ENCODE data around the gene ATF6. TPM values are rescaled to one million over a fixed set of nuclear protein-coding genes. Genes with fewer than 3 reads are reported as not detected.

Gene ATF6
- total RNA-seq, 1 donor from 2014 or later: 22.9 TPM

DNA sequence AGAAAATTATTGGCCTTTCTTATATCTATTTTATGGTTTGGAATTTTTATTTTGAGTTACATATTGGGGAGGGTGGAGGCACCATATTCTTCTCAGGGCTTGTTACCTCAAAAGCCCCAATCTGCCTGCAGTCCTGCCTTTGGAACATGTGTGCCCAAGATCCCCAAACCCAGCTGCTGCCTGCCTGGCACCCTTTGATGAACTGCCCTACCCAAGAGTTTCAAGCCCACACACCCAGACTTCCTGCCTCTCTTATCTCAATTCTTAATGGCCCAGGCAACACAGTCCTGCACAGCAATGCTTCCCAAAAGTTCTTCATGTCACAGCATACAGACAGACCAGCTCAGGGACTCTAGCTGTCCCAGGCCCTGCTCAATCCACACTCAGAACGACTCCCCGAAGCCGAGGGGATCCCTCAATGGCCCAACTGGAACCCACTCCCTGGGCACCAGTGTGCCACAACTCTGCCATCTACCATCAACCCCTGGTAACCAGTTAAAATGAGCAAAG is 238.4 kb downstream of the ATF6 start:
- Mint-ChIP-seq H3K36me3 (peaks cover 10% of the 10 kb centered on the region), H3K4me3 (no peak overlapping the region), H3K9me3 (no peaks in the 10 kb centered on the region), H3K27ac (no peak overlapping the region), H3K27me3 (no peaks in the 10 kb centered on the region), H3K4me1 (ENCODE audit: unreplicated experiment) (peaks cover 26% of the 10 kb centered on the region)
- DNase-seq (ENCODE audit: extremely low spot score, unreplicated experiment): no peak
- TF ChIP-seq, protein P1, sequence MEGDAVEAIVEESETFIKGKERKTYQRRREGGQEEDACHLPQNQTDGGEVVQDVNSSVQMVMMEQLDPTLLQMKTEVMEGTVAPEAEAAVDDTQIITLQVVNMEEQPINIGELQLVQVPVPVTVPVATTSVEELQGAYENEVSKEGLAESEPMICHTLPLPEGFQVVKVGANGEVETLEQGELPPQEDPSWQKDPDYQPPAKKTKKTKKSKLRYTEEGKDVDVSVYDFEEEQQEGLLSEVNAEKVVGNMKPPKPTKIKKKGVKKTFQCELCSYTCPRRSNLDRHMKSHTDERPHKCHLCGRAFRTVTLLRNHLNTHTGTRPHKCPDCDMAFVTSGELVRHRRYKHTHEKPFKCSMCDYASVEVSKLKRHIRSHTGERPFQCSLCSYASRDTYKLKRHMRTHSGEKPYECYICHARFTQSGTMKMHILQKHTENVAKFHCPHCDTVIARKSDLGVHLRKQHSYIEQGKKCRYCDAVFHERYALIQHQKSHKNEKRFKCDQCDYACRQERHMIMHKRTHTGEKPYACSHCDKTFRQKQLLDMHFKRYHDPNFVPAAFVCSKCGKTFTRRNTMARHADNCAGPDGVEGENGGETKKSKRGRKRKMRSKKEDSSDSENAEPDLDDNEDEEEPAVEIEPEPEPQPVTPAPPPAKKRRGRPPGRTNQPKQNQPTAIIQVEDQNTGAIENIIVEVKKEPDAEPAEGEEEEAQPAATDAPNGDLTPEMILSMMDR (conservative IDR thresholded peaks at IDR 0.05): no peak

DNA sequence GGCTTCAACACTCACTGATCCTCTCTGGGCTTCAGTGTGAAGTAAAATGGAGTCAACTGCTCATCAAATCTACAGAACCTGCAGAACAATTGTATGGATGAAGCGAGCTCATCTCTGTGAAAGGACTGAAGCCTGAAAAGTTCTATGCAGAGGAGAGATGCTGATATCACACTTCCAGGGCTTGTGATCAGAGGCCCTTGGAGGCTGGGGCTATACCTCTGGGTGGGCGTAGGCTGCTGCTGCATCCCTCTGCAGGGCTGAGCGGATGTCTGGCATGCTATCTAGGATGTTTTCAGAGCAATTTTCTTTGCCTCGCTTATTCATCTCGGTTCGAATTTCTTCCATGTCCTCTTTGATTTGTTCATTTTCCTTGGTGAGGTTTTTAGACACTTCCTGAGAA is 240.0 kb downstream of the ATF6 start:
- peaks cover 13% of the 10 kb centered on the region for H3K36me3 Mint-ChIP-seq
- TF ChIP-seq, protein P1 (conservative IDR thresholded peaks at IDR 0.05): no peak
- no peaks in the 10 kb centered on the region for H3K9me3 Mint-ChIP-seq
- no peak for DNase-seq (ENCODE audit: extremely low spot score, unreplicated experiment)
- no peak overlapping the region for H3K4me3 Mint-ChIP-seq
- no peaks in the 10 kb centered on the region for H3K27me3 Mint-ChIP-seq
- H3K27ac Mint-ChIP-seq: no peak overlapping the region
- H3K4me1 Mint-ChIP-seq (ENCODE audit: unreplicated experiment): peaks cover 26% of the 10 kb centered on the region

DNA sequence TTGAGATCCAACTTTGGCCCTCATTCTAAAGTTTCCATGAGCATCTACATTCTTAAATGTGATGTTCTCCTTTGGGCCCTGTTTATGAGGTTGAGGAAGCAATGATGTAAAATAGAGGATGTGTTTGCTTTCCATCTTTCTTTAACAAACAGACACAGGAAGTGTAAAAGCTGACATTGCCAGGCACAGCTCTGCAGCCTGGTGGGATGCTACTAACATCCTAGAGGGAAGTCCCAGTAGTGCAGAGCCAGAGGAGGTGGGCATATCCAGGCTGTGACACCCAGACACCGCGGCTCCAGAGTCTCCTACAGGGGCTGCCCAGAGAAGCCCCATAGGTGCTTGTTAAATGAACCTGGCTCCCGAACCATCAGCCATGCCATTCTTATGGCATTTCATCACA is 241.3 kb downstream of the ATF6 start:
- peaks cover 16% of the 10 kb centered on the region for H3K36me3 Mint-ChIP-seq
- H3K27me3 Mint-ChIP-seq: no peaks in the 10 kb centered on the region
- no peak overlapping the region for H3K27ac Mint-ChIP-seq
- peaks cover 26% of the 10 kb centered on the region for H3K4me1 Mint-ChIP-seq (ENCODE audit: unreplicated experiment)
- no peak overlapping the region for H3K4me3 Mint-ChIP-seq
- DNase-seq (ENCODE audit: extremely low spot score, unreplicated experiment): no peak
- TF ChIP-seq, protein P1 (conservative IDR thresholded peaks at IDR 0.05): no peak
- H3K9me3 Mint-ChIP-seq: no peaks in the 10 kb centered on the region

DNA sequence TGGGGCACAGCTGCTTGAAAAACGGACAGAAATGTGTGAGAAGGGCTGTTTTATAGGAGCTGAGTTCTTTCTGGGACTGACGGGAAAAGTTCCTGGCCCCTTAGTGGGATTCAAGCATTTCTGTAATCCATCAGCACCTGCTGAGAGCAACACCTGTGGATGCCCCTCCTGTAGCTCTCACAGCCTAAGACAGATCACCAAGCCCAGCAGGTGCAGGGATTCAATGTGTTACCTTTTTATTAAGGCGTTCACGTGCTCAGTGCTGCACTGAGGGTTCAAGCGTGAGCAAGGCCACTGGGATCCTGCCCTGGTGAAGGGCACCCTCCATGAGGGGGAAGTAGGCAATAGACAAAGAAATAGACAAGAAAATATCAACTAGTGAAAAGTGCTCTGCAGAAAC is 242.7 kb downstream of the ATF6 start:
- DNase-seq (ENCODE audit: extremely low spot score, unreplicated experiment): no peak
- Mint-ChIP-seq H3K27ac (no peak overlapping the region), H3K9me3 (no peaks in the 10 kb centered on the region), H3K27me3 (no peaks in the 10 kb centered on the region), H3K4me3 (no peak overlapping the region), H3K36me3 (peaks cover 18% of the 10 kb centered on the region), H3K4me1 (ENCODE audit: unreplicated experiment) (peaks cover 18% of the 10 kb centered on the region)
- TF ChIP-seq, protein P1 (conservative IDR thresholded peaks at IDR 0.05): no peak

- Mint-ChIP-seq H3K27ac (no peak overlapping the region), H3K27me3 (no peaks in the 10 kb centered on the region), H3K4me3 (no peak overlapping the region), H3K36me3 (peaks cover 26% of the 10 kb centered on the region), H3K4me1 (ENCODE audit: unreplicated experiment) (peaks cover 9% of the 10 kb centered on the region), H3K9me3 (no peaks in the 10 kb centered on the region)
- TF ChIP-seq, protein P1 (conservative IDR thresholded peaks at IDR 0.05): no peak
- no peak for DNase-seq (ENCODE audit: extremely low spot score, unreplicated experiment)
These were observed 243.5 kb downstream of the ATF6 start for GRCh38 chr1:162009501-162010174.
